Endodermal cell (in vitro differentiated cells): ENCODE data around the gene RAPGEFL1. TPM values are rescaled to one million over a fixed set of nuclear protein-coding genes. Genes with fewer than 3 reads are reported as not detected.
"Not testable (repeated sequence)": the region's sequence is repeated elsewhere in the genome, so short reads cannot be mapped to it uniquely, and the experiment has no call there.

Experiments used
- DNase-seq: peaks from one replicate; pipeline ENCODE4 v3.0.0-alpha.2; 2017
- H3K27ac ChIP-seq: 2 replicates; pipeline ENCODE4 v1.5.1; 2013; ENCODE audit warnings: mild to moderate bottlenecking, low read depth, low read length, moderate library complexity
- H3K27me3 ChIP-seq: 2 replicates; pipeline ENCODE4 v1.6.1; 2013; ENCODE audit warnings: mild to moderate bottlenecking, low read length, moderate library complexity; ENCODE audit not compliant: insufficient read depth, control insufficient read depth, poor library complexity, severe bottlenecking
- H3K36me3 ChIP-seq: 2 replicates; pipeline ENCODE4 v1.7.0; 2013; ENCODE audit warnings: mild to moderate bottlenecking, low read length, moderate library complexity; ENCODE audit not compliant: control insufficient read depth, insufficient read depth
- H3K4me1 ChIP-seq: one replicate; pipeline ENCODE4 v1.7.0; 2013; ENCODE audit warnings: low read length; ENCODE audit not compliant: control insufficient read depth, insufficient read depth
- H3K4me3 ChIP-seq: 2 replicates; pipeline ENCODE4 v1.5.1; 2013; ENCODE audit warnings: mild to moderate bottlenecking, low read length, moderate library complexity
- H3K9ac ChIP-seq: 2 replicates; pipeline ENCODE4 v1.6.1; 2013; ENCODE audit warnings: mild to moderate bottlenecking, low read length, moderate library complexity; ENCODE audit not compliant: poor library complexity, severe bottlenecking; ENCODE audit errors: extremely low read depth
- H3K9me3 ChIP-seq: 2 replicates; pipeline ENCODE4 v1.6.1; 2013; ENCODE audit warnings: mild to moderate bottlenecking, low read length, moderate library complexity; ENCODE audit not compliant: control insufficient read depth
- H3K27ac Mint-ChIP-seq: 2 replicates; pipeline ENCODE4 v1.8.0; 2020; ENCODE audit warnings: mixed read lengths
- H3K27me3 Mint-ChIP-seq: 2 replicates; pipeline ENCODE4 v1.8.0; 2021; ENCODE audit warnings: mild to moderate bottlenecking, mixed read lengths; ENCODE audit not compliant: insufficient read depth
- H3K36me3 Mint-ChIP-seq: 2 replicates; pipeline ENCODE4 v1.8.0; 2020; ENCODE audit warnings: low read depth, mixed read lengths
- H3K4me1 Mint-ChIP-seq: 2 replicates; pipeline ENCODE4 v1.8.0; 2020; ENCODE audit warnings: mixed read lengths
- H3K4me3 Mint-ChIP-seq: 2 replicates; pipeline ENCODE4 v1.8.0; 2020; ENCODE audit warnings: mild to moderate bottlenecking, moderate library complexity, mixed read lengths
- H3K9me3 Mint-ChIP-seq: 2 replicates; pipeline ENCODE4 v1.8.0; 2020; ENCODE audit warnings: mild to moderate bottlenecking, mixed read lengths
- WGBS, 2 experiments: methylation state at CpG; one replicate each; pipeline versions ENCODE4 v1.1.5 to v1.1.7; 2013; ENCODE audit warnings: missing lambda C conversion rate in 2 of 2, mixed read lengths in 1 of 2; ENCODE audit not compliant: insufficient coverage in 1 of 2, insufficient read length in 1 of 2; 5-methylcytosine and 5-hydroxymethylcytosine counted together
- total RNA-seq, 2 donors: library from RNA; stranded (reverse); fragmentation: NEBNext Ultra II Directional in 1 of 2; extraction: Animal tissue kit (Norgen Biotek cat#: 25700) in 1 of 2; gene quantifications; 2 replicates in 1 of 2; 3 replicates in 1 of 2; pipeline ENCODE4 v1.2.1, GENCODE V29; 2021
- TF ChIP-seq, protein P1 (sequence below): fragments of 200-600 bp; sonication (generic); conservative IDR thresholded peaks from 2 replicates; pipeline ENCODE4 v1.5.0; 2021; ENCODE audit warnings: antibody characterized with exemption, mild to moderate bottlenecking

RAPGEFL1 gene
- total RNA-seq, 2 donors from 2014 or later = 15.6 to 20.8 TPM

DNA sequence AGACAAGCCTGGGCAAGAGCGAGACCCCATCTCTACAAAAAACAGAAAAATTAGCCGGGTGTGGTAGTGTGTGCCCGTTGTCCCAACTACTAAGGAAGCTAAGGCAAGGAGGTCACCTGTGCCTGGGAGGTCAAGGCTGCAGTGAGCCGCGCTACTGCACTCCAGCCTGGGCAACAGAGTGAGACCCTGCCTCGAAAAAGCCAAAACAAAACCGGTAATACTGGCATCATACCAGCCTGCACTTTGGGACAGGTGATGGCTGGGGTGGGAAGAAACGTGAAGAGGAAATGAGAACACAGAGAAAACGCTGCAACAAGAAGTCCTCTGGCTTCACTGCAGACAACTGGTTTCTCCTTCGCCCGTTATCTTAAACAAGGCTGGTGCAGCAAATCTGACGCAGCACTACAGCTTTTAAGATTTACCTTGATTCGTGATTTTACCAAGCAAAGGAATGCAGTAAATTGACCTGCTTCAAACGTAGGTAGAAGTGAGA lies 37.7 kb upstream of the RAPGEFL1 start:
- peaks cover 49% of the 10 kb centered on the region for H3K36me3 Mint-ChIP-seq
- Histone ChIP-seq H3K36me3 (peaks cover 50% of the 10 kb centered on the region), H3K27me3 (no peaks in the 10 kb centered on the region), H3K27ac (peak overlapping the region; percentile 93), H3K9me3 (no peaks in the 10 kb centered on the region), H3K4me3 (peak overlapping the region; percentile 97), H3K9ac (peak overlapping the region; percentile 95), H3K4me1 (peaks cover 6% of the 10 kb centered on the region)
- peaks cover 16% of the 10 kb centered on the region for H3K4me1 Mint-ChIP-seq
- no peak for DNase-seq
- peak overlapping the region; percentile 95 for H3K27ac Mint-ChIP-seq
- no peaks in the 10 kb centered on the region for H3K27me3 Mint-ChIP-seq
- TF ChIP-seq, protein P1, sequence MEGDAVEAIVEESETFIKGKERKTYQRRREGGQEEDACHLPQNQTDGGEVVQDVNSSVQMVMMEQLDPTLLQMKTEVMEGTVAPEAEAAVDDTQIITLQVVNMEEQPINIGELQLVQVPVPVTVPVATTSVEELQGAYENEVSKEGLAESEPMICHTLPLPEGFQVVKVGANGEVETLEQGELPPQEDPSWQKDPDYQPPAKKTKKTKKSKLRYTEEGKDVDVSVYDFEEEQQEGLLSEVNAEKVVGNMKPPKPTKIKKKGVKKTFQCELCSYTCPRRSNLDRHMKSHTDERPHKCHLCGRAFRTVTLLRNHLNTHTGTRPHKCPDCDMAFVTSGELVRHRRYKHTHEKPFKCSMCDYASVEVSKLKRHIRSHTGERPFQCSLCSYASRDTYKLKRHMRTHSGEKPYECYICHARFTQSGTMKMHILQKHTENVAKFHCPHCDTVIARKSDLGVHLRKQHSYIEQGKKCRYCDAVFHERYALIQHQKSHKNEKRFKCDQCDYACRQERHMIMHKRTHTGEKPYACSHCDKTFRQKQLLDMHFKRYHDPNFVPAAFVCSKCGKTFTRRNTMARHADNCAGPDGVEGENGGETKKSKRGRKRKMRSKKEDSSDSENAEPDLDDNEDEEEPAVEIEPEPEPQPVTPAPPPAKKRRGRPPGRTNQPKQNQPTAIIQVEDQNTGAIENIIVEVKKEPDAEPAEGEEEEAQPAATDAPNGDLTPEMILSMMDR = no peak
- 52 to 56% methylated on average over 14 of the region's 14 CpGs for WGBS, 2 experiments
- peak overlapping the region; percentile 82 for H3K4me3 Mint-ChIP-seq
- H3K9me3 Mint-ChIP-seq = no peaks in the 10 kb centered on the region

DNA sequence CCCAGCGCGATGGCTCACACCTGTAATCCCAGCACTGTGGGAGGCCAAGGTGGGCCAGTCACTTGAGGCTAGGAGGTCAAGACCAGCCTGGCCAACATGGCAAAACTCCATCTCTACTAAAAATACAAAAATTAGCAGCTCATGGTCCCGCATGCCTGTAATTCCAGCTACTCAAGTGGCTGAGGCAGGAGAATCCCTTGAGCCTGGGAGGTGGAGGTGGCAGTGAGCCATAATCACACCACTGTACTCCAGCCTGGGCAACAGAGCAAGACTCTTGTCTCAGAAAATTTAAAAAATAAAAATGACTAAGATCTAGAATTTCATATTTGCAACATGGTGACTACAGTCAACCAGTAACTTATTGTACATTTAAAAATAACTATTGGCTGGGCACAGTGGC lies 34.1 kb upstream of the RAPGEFL1 start:
- not testable (repeated sequence) for DNase-seq, H3K9me3 Mint-ChIP-seq, H3K27me3 ChIP-seq, H3K27ac ChIP-seq, H3K4me3 Mint-ChIP-seq, H3K4me3 ChIP-seq, H3K4me1 ChIP-seq, H3K9me3 ChIP-seq, H3K9ac ChIP-seq, H3K27ac Mint-ChIP-seq, H3K27me3 Mint-ChIP-seq
- Mint-ChIP-seq H3K36me3 (peaks cover 49% of the 10 kb centered on the region), H3K4me1 (peaks cover 16% of the 10 kb centered on the region)
- WGBS, 2 experiments = 94 to 100% methylated on average over 2 to 3 of the region's 3 CpGs
- H3K36me3 ChIP-seq = peaks cover 45% of the 10 kb centered on the region

DNA sequence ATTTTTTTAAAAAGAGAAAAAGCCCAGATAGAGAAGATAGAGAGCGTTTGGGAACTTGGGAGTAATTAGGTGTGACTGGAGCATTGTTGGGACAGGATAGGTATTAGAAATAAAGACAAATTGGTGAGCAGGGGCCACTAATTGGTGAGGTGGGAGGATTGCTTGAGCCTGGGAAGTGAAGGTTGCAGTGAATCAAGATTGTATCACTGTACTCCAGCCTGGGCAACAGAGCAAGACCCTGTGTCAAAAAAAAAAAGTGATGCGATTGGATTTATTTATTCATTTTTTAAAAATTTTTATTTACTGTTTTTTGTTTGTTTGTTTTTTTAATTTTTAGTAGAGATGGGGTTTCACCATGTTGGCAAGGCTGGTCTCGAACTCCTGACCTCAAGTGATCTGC lies 31.8 kb upstream of the RAPGEFL1 start:
- no peaks in the 10 kb centered on the region for H3K9me3 ChIP-seq
- Mint-ChIP-seq H3K27ac (no peak overlapping the region), H3K4me1 (peaks cover 13% of the 10 kb centered on the region), H3K27me3 (no peaks in the 10 kb centered on the region), H3K4me3 (no peak overlapping the region), H3K9me3 (no peaks in the 10 kb centered on the region), H3K36me3 (peaks cover 68% of the 10 kb centered on the region)
- H3K27me3 ChIP-seq = no peaks in the 10 kb centered on the region
- H3K4me1 ChIP-seq = peaks cover 6% of the 10 kb centered on the region
- no peak for DNase-seq
- H3K36me3 ChIP-seq = peaks cover 65% of the 10 kb centered on the region
- H3K27ac ChIP-seq = no peak overlapping the region
- H3K4me3 ChIP-seq = no peak overlapping the region
- TF ChIP-seq, protein P1 = no peak
- H3K9ac ChIP-seq = no peak overlapping the region
- 96 to 99% methylated on average over 2 to 3 of the region's 3 CpGs for WGBS, 2 experiments

DNA sequence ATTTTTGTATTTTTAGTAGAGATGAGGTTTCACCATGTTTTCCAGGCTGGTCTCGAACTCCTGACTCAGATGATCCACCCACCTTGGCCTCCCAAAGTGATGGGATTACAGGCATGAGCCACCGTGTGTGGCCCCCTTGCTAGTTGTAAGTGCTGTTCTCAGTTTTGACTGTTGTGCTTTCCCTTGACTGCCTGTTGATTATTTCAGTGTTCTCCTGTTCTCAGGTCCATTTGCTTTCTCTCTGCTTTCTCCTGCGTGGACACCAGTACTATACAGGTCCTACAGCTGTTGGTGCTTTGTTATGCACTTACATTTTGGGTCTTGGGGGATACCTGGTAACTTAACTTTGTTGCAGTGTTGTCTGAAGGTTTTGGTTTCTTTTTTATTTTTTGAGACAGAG lies 28.7 kb upstream of the RAPGEFL1 start:
- H3K27me3 Mint-ChIP-seq = no peaks in the 10 kb centered on the region
- WGBS, 2 experiments = 93 to 100% methylated on average over 3 of the region's 3 CpGs

More for the DNA sequence above, 28.7 kb upstream of the RAPGEFL1 start:
- H3K27ac ChIP-seq = no peak overlapping the region
- H3K27ac Mint-ChIP-seq = peak overlapping the region; percentile 5
- peaks cover 65% of the 10 kb centered on the region for H3K36me3 Mint-ChIP-seq
- no peak overlapping the region for H3K4me3 Mint-ChIP-seq
- H3K4me1 ChIP-seq = no peaks in the 10 kb centered on the region
- TF ChIP-seq, protein P1 = no peak
- no peak overlapping the region for H3K4me3 ChIP-seq
- no peak overlapping the region for H3K9ac ChIP-seq
- peaks cover 71% of the 10 kb centered on the region for H3K36me3 ChIP-seq
- H3K4me1 Mint-ChIP-seq = no peaks in the 10 kb centered on the region
- no peaks in the 10 kb centered on the region for H3K9me3 ChIP-seq
- no peak for DNase-seq
- H3K9me3 Mint-ChIP-seq = no peaks in the 10 kb centered on the region
- no peaks in the 10 kb centered on the region for H3K27me3 ChIP-seq
